HCT116 (cell line): ENCODE data around the gene SAMMSON. TPM values are rescaled to one million over a fixed set of nuclear protein-coding genes. Genes with fewer than 3 reads are reported as not detected.

Experiments
- ATAC-seq: fragments of 200-7000 bp; cut with Tn5 transposase; 2 replicates; pipeline ENCODE4 v1.9.1; 2020; ENCODE audit warnings: mild to moderate bottlenecking, moderate library complexity
- BruUV-seq: library from RNA; stranded (reverse); fragments of 400-500 nt; replicated peaks from 2 replicates; lab custom pipeline; 2021; lab: Mats Ljungman, UMichigan
- CTCF ChIA-PET: fragments of 300-600 bp; sonication (Branson Sonifier 250); formaldehyde crosslinking; loops from one replicate; lab custom pipeline; 2021; ENCODE audit warnings: antibody characterized with exemption; lab: Charles Lee
- POLR2A ChIA-PET: fragments of 300-600, 350-600 bp; sonication (Branson Sonifier 250); formaldehyde crosslinking; loops from one replicate; lab custom pipeline; 2021; ENCODE audit warnings: antibody characterized with exemption; lab: Charles Lee
- RAD21 ChIA-PET, 2 experiments: fragments of 300-600 bp; sonication (Branson Sonifier 250); formaldehyde crosslinking; loops; one replicate each; lab custom pipeline; 2023; ENCODE audit warnings: low total read pairs in 2 of 2; ENCODE audit not compliant: uncharacterized antibody in 2 of 2, unreplicated experiment in 2 of 2, low non-redundant PET in 1 of 2; lab: Charles Lee
- DNase-seq: peaks from one replicate; pipeline ENCODE4 v3.0.0-alpha.2; 2010; ENCODE audit warnings: low read depth, low spot score
- H2AFZ ChIP-seq: fragments of 200-600 bp; shearing (Covaris generic), sonication (generic); 2 replicates; pipeline ENCODE4 v1.6.1; 2017; ENCODE audit warnings: low read depth, mixed run types, mixed read lengths, antibody characterized with exemption, low read length; ENCODE audit not compliant: poor library complexity, severe bottlenecking
- H3K27ac ChIP-seq: 2 replicates; pipeline ENCODE4 v1.5.1; 2012; ENCODE audit warnings: low read depth, low read length
- H3K27me3 ChIP-seq: fragments of 200-600 bp; sonication (generic); 2 replicates; pipeline ENCODE4 v1.6.1; 2016; ENCODE audit warnings: mixed run types, low read length, mixed read lengths; ENCODE audit not compliant: insufficient read depth
- H3K36me3 ChIP-seq, 2 experiments: fragments of 200-500 bp in 1 of 2; fragments of 200-600 bp in 1 of 2; sonication (Bioruptor generic) in 1 of 2; sonication (generic) in 1 of 2; 2 replicates each; pipeline versions ENCODE4 v1.5.1 to v1.6.1; 2014 to 2016; ENCODE audit warnings: low read length in 2 of 2, inconsistent platforms in 1 of 2, mixed read lengths in 1 of 2, mixed run types in 1 of 2; ENCODE audit not compliant: insufficient read depth in 2 of 2, control insufficient read depth in 1 of 2
- H3K4me1 ChIP-seq, 2 experiments: fragments of 200-600 bp in 1 of 2; sonication (generic) in 1 of 2; 2 replicates each; pipeline versions ENCODE4 v1.5.1 to v1.6.1; 2012 to 2017; ENCODE audit warnings: low read length in 2 of 2, inconsistent platforms in 1 of 2, mild to moderate bottlenecking in 1 of 2, mixed read lengths in 1 of 2, mixed run types in 1 of 2, moderate library complexity in 1 of 2; ENCODE audit not compliant: insufficient read depth in 2 of 2, control insufficient read depth in 1 of 2
- H3K4me2 ChIP-seq: fragments of 200-600 bp; sonication (generic); 2 replicates; pipeline ENCODE4 v1.6.1; 2017; ENCODE audit warnings: mixed run types, low read length, mixed read lengths
- H3K4me3 ChIP-seq, 2 experiments: fragments of 200-600 bp in 1 of 2; sonication (generic) in 1 of 2; replicated peaks in 1 of 2; 2 replicates each; pipeline ENCODE4 v1.5.1; 2011 to 2016; ENCODE audit warnings: low read length in 2 of 2, control low read depth in 1 of 2, low read depth in 1 of 2, mild to moderate bottlenecking in 1 of 2, mixed read lengths in 1 of 2, mixed run types in 1 of 2
- H3K79me2 ChIP-seq: fragments of 200-600 bp; sonication (generic); 2 replicates; pipeline ENCODE4 v1.6.1; 2017; ENCODE audit warnings: mild to moderate bottlenecking, mixed run types, low read length, moderate library complexity, mixed read lengths; ENCODE audit not compliant: insufficient read depth
- H3K9ac ChIP-seq: fragments of 200-600 bp; sonication (generic); 2 replicates; pipeline ENCODE4 v1.6.1; 2016; ENCODE audit warnings: low read length, mixed read lengths
- H3K9me2 ChIP-seq: fragments of 200-600 bp; sonication (generic), shearing (Covaris generic); 2 replicates; pipeline ENCODE4 v1.6.1; 2017; ENCODE audit warnings: mixed run types, mild to moderate bottlenecking, moderate library complexity; ENCODE audit not compliant: insufficient read depth
- H3K9me3 ChIP-seq, 2 experiments: fragments of 200-500 bp in 1 of 2; fragments of 200-600 bp in 1 of 2; sonication (Bioruptor generic) in 1 of 2; sonication (generic) in 1 of 2; 2 replicates each; pipeline ENCODE4 v1.6.1; 2014 to 2017; ENCODE audit warnings: low read length in 2 of 2, mixed read lengths in 2 of 2, inconsistent platforms in 1 of 2, low read depth in 1 of 2, mild to moderate bottlenecking in 1 of 2, mixed run types in 1 of 2, moderate library complexity in 1 of 2; ENCODE audit not compliant: control insufficient read depth in 1 of 2, insufficient read depth in 1 of 2
- H4K20me1 ChIP-seq: fragments of 200-600 bp; sonication (generic), shearing (Covaris generic); 2 replicates; pipeline ENCODE4 v1.6.1; 2017; ENCODE audit warnings: mixed run types, mild to moderate bottlenecking, moderate library complexity; ENCODE audit not compliant: insufficient read depth
- EZH2 ChIP-seq: fragments of 200-600 bp; sonication (generic); IDR thresholded peaks from 2 replicates; pipeline ENCODE4 v1.6.1; 2017; ENCODE audit warnings: antibody characterized with exemption, mixed run types
- EZH2phosphoT487 ChIP-seq: fragments of 200-600 bp; IDR thresholded peaks from 2 replicates; pipeline ENCODE4 v1.6.1; 2018; ENCODE audit warnings: antibody characterized with exemption, borderline replicate concordance
- FOSL1 ChIP-seq: IDR thresholded peaks from 2 replicates; pipeline ENCODE4 v1.6.1; 2012; ENCODE audit warnings: low read depth
- RAD21 ChIP-seq: IDR thresholded peaks from 2 replicates; pipeline ENCODE4 v1.6.1; 2012; ENCODE audit warnings: low read depth, mild to moderate bottlenecking
- ZFX ChIP-seq: fragments of 450-650 bp; IDR thresholded peaks from 2 replicates; pipeline ENCODE4 v1.6.1; 2017
- ZNF274 ChIP-seq: fragments of 200-500 bp; sonication (Bioruptor generic); IDR thresholded peaks from 2 replicates; pipeline ENCODE4 v1.6.1; 2014; ENCODE audit warnings: mild to moderate bottlenecking, low read depth, low read length, inconsistent platforms
- intact Hi-C: fragments of 100-400 bp; cut with micrococcal nuclease; formaldehyde crosslinking; loops from 2 replicates; pipeline ENCODE4 v1.10.0; 2022
- total RNA-seq: library from RNA; stranded (reverse); gene quantifications from one replicate; pipeline ENCODE4 v1.2.1, GENCODE V29; 2021; ENCODE audit not compliant: unreplicated experiment
- TF ChIP-seq, protein P1 (sequence below), 3 experiments: fragments of 200-600 bp in 1 of 3; sonication (generic) in 1 of 3; IDR thresholded peaks in 2 of 3; conservative IDR thresholded peaks in 1 of 3; 2 replicates each; pipeline ENCODE4 v1.5.1; 2012 to 2017; ENCODE audit warnings: low read depth in 2 of 3, low read length in 2 of 3, antibody characterized with exemption in 1 of 3, borderline replicate concordance in 1 of 3, control low read depth in 1 of 3, mild to moderate bottlenecking in 1 of 3, mixed read lengths in 1 of 3, mixed run types in 1 of 3, moderate library complexity in 1 of 3; ENCODE audit not compliant: insufficient read depth in 1 of 3
- TF ChIP-seq, protein P2 (sequence below): IDR thresholded peaks from 2 replicates; pipeline ENCODE4 v1.6.1; 2012; ENCODE audit warnings: low read depth
- TF ChIP-seq, protein P3 (sequence below): IDR thresholded peaks from 2 replicates; pipeline ENCODE4 v1.6.1; 2012
- TF ChIP-seq, protein P4 (sequence below): IDR thresholded peaks from 2 replicates; pipeline ENCODE4 v1.6.1; 2012

SAMMSON gene
- total RNA-seq, 1 experiment from 2014 or later, result not detected

DNA sequence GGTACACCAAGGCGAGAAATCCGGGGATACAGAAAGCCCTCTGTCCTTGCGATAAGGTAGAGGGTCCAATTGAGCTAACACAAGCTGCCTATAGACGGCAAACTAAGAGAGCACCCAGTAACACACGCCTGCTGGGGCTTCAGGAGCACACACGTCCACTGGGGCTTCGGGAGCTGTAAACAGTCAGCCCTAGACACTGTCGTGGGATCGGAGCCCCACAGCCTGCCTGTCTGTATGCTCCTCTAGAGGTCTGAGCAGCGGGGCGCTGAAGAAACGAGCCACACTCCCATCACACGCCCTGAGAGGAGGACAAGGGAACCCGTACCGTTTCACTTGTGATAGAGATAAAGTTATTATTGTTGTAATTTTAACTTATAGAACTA lies 486 bp downstream of the SAMMSON start (continued):
- TF ChIP-seq, protein P1, sequence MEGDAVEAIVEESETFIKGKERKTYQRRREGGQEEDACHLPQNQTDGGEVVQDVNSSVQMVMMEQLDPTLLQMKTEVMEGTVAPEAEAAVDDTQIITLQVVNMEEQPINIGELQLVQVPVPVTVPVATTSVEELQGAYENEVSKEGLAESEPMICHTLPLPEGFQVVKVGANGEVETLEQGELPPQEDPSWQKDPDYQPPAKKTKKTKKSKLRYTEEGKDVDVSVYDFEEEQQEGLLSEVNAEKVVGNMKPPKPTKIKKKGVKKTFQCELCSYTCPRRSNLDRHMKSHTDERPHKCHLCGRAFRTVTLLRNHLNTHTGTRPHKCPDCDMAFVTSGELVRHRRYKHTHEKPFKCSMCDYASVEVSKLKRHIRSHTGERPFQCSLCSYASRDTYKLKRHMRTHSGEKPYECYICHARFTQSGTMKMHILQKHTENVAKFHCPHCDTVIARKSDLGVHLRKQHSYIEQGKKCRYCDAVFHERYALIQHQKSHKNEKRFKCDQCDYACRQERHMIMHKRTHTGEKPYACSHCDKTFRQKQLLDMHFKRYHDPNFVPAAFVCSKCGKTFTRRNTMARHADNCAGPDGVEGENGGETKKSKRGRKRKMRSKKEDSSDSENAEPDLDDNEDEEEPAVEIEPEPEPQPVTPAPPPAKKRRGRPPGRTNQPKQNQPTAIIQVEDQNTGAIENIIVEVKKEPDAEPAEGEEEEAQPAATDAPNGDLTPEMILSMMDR (IDR thresholded peaks at IDR 0.05 in 2 of 3, conservative IDR thresholded peaks at IDR 0.05 in 1 of 3; ENCODE audit: borderline replicate concordance in 1 of 3, insufficient read depth in 1 of 3, low read depth in 2 of 3, low read length in 2 of 3), result no peak
- no peak for TF ChIP-seq ZNF274
- TF ChIP-seq EZH2phosphoT487, result no peak
- TF ChIP-seq, protein P2, sequence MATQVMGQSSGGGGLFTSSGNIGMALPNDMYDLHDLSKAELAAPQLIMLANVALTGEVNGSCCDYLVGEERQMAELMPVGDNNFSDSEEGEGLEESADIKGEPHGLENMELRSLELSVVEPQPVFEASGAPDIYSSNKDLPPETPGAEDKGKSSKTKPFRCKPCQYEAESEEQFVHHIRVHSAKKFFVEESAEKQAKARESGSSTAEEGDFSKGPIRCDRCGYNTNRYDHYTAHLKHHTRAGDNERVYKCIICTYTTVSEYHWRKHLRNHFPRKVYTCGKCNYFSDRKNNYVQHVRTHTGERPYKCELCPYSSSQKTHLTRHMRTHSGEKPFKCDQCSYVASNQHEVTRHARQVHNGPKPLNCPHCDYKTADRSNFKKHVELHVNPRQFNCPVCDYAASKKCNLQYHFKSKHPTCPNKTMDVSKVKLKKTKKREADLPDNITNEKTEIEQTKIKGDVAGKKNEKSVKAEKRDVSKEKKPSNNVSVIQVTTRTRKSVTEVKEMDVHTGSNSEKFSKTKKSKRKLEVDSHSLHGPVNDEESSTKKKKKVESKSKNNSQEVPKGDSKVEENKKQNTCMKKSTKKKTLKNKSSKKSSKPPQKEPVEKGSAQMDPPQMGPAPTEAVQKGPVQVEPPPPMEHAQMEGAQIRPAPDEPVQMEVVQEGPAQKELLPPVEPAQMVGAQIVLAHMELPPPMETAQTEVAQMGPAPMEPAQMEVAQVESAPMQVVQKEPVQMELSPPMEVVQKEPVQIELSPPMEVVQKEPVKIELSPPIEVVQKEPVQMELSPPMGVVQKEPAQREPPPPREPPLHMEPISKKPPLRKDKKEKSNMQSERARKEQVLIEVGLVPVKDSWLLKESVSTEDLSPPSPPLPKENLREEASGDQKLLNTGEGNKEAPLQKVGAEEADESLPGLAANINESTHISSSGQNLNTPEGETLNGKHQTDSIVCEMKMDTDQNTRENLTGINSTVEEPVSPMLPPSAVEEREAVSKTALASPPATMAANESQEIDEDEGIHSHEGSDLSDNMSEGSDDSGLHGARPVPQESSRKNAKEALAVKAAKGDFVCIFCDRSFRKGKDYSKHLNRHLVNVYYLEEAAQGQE, result no peak
- no peak for TF ChIP-seq EZH2
- TF ChIP-seq FOSL1, result no peak

DNA sequence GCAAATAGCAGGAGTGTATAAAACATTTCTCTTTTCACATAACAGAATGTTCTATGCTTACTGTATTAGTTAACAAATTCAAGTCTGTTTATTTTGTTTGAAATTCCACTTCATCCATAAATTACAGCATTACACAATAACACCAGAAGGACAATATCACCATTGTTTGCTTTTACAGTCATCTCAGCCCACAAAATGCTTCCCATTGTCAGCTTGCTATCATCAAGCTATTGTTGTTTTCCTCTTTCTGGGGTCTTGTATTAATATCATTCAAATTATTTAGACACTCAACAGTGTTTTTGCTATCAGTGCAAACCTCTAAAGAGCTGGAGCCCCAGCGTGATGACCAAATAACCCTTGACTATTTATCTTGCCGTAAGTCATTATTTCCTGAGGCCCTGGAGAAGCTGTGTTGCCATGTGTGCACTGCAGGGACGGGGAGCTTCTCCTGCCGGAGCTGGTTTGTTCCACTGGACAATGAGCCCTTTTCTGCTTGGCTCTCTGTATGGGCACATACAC lies 1.1 kb downstream of the SAMMSON start:
- H3K27me3 ChIP-seq, result 0 out of 2 replicates have a peak, but pooled peaks cover 3% of the 10 kb centered on the region
- H3K9me2 ChIP-seq, result no peaks in the 10 kb centered on the region
- ATAC-seq (no peak), DNase-seq (no peak)
- ChIA-PET POLR2A (no interaction called here), CTCF (no interaction called here), RAD21 (no interaction called here)
- no peak overlapping the region for H3K4me3 ChIP-seq
- no peak overlapping the region for H3K9ac ChIP-seq
- intact Hi-C loops, result no loop called here
- no peaks in the 10 kb centered on the region for H3K4me1 ChIP-seq
- H2AFZ ChIP-seq, result no peak overlapping the region
- H3K79me2 ChIP-seq, result no peaks in the 10 kb centered on the region
- no TSS peak for BruUV-seq
- TF ChIP-seq, protein P3, sequence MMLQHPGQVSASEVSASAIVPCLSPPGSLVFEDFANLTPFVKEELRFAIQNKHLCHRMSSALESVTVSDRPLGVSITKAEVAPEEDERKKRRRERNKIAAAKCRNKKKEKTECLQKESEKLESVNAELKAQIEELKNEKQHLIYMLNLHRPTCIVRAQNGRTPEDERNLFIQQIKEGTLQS, result no peak
- no peak for TF ChIP-seq RAD21
- TF ChIP-seq, protein P4, sequence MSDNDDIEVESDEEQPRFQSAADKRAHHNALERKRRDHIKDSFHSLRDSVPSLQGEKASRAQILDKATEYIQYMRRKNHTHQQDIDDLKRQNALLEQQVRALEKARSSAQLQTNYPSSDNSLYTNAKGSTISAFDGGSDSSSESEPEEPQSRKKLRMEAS, result no peak
- TF ChIP-seq ZFX, result no peak
- H3K4me2 ChIP-seq, result no peak overlapping the region
- H3K36me3 ChIP-seq, result no peaks in the 10 kb centered on the region
- no peaks in the 10 kb centered on the region for H4K20me1 ChIP-seq
- no peak overlapping the region for H3K27ac ChIP-seq
- H3K9me3 ChIP-seq, result no peaks in the 10 kb centered on the region
